K562 (cell line): ENCODE measurements around the gene SNX15. TPM values are rescaled to one million over a fixed set of nuclear protein-coding genes. Genes with fewer than 3 reads are reported as not detected.

Experiments
- ATAC-seq: fragments of 200-7000 bp; cut with Tn5 transposase; 3 replicates; pipeline ENCODE4 v1.9.1; 2020; ENCODE audit warnings: moderate library complexity
- BruUV-seq: library from RNA; stranded (reverse); fragments of 400-500 nt; replicated peaks from 2 replicates; lab custom pipeline; 2021; lab: Mats Ljungman, UMichigan
- CTCF ChIA-PET: fragments of 300-600 bp; formaldehyde crosslinking; extraction: SDS; loops from one replicate; lab custom pipeline; 2021; ENCODE audit warnings: low intra/inter-chr PET ratio; lab: Yijun Ruan, JAX
- POLR2A ChIA-PET: fragments of 300-600, 350-650 bp; sonication (Branson Sonifier 250); formaldehyde crosslinking; extraction: SDS; loops from one replicate; lab custom pipeline; 2021; ENCODE audit warnings: antibody characterized with exemption, inconsistent platforms; lab: Yijun Ruan, JAX
- DNase-seq, 4 experiments: peaks; one replicate each; pipeline versions ENCODE4 v3.0.0 to v3.0.0-alpha.2; 2011 to 2018; ENCODE audit warnings: low spot score in 3 of 4, mixed read lengths in 3 of 4; ENCODE audit errors: extremely low read depth in 1 of 4
- FAIRE-seq: peaks from 2 replicates; lab custom pipeline; 2011; peaks lifted over from hg19 to GRCh38; lab: Jason Lieb, UNC
- H2AFZ ChIP-seq: 2 replicates; pipeline ENCODE4 v1.6.0; 2011; ENCODE audit warnings: low read depth, low read length, control low read depth, inconsistent platforms
- H3K27ac ChIP-seq: fragments of 200-600 bp; 3 replicates; pipeline ENCODE4 v1.8.0; 2011; ENCODE audit warnings: low read depth, mild to moderate bottlenecking, control low read depth, inconsistent platforms, low read length, moderate library complexity, mixed read lengths; ENCODE audit errors: extremely low read depth
- H3K27me3 ChIP-seq, 2 experiments: fragments of 300-600 bp in 1 of 2; 2 replicates in 1 of 2; 3 replicates in 1 of 2; pipeline versions ENCODE4 v1.6.0 to v1.8.0; 2011; ENCODE audit warnings: inconsistent platforms in 2 of 2, low read length in 2 of 2, mild to moderate bottlenecking in 1 of 2, mixed read lengths in 1 of 2, moderate library complexity in 1 of 2; ENCODE audit not compliant: control insufficient read depth in 2 of 2, insufficient read depth in 2 of 2
- H3K36me3 ChIP-seq: fragments of 300-600 bp; 3 replicates; pipeline ENCODE4 v1.8.0; 2011; ENCODE audit warnings: mild to moderate bottlenecking, low read length, inconsistent platforms; ENCODE audit not compliant: control insufficient read depth, insufficient read depth
- H3K4me1 ChIP-seq, 2 experiments: fragments of 200-600 bp in 1 of 2; replicated peaks in 1 of 2; 2 replicates in 1 of 2; 3 replicates in 1 of 2; pipeline versions ENCODE4 v1.5.1 to v1.8.0; 2011; ENCODE audit warnings: inconsistent platforms in 2 of 2, low read length in 2 of 2, mild to moderate bottlenecking in 1 of 2, mixed read lengths in 1 of 2, moderate library complexity in 1 of 2; ENCODE audit not compliant: control insufficient read depth in 2 of 2, insufficient read depth in 2 of 2
- H3K4me2 ChIP-seq: 2 replicates; pipeline ENCODE4 v1.6.1; 2011; ENCODE audit warnings: low read length, control low read depth, inconsistent platforms, mixed read lengths; ENCODE audit not compliant: insufficient read depth
- H3K4me3 ChIP-seq: fragments of 200-600 bp; sonication (generic), shearing (Covaris generic); 2 replicates; pipeline ENCODE4 v1.5.1; 2016; ENCODE audit warnings: control low read depth, inconsistent platforms
- H3K79me2 ChIP-seq: fragments of 200-600 bp; 3 replicates; pipeline ENCODE4 v1.8.0; 2011; ENCODE audit warnings: low read length, inconsistent platforms; ENCODE audit not compliant: control insufficient read depth, insufficient read depth
- H3K9ac ChIP-seq, 2 experiments: 2 replicates each; pipeline versions ENCODE4 v1.6.0 to v1.6.1; 2011; ENCODE audit warnings: low read depth in 2 of 2, low read length in 2 of 2, control low read depth in 1 of 2, inconsistent platforms in 1 of 2, mild to moderate bottlenecking in 1 of 2, mixed read lengths in 1 of 2; ENCODE audit not compliant: insufficient read depth in 1 of 2
- H3K9me1 ChIP-seq: one replicate; pipeline ENCODE4 v1.6.0; 2011; ENCODE audit warnings: inconsistent platforms, mild to moderate bottlenecking, low read length, moderate library complexity; ENCODE audit not compliant: control insufficient read depth, insufficient read depth
- H3K9me3 ChIP-seq: replicated peaks from 2 replicates; pipeline ENCODE4 v1.5.1; 2011; ENCODE audit warnings: low read depth, low read length, inconsistent platforms; ENCODE audit not compliant: control insufficient read depth, insufficient read depth
- H4K20me1 ChIP-seq: replicated peaks from 2 replicates; pipeline ENCODE4 v1.6.1; 2011; ENCODE audit warnings: low read length, inconsistent platforms, mixed read lengths; ENCODE audit not compliant: control insufficient read depth, insufficient read depth
- CBFA2T3 ChIP-seq: fragments of 450-650 bp; IDR thresholded peaks from 2 replicates; pipeline ENCODE4 v1.6.1; 2017
- ETS1 ChIP-seq: conservative IDR thresholded peaks from 2 replicates; pipeline ENCODE4 v1.6.1; 2011; ENCODE audit warnings: low read depth, mild to moderate bottlenecking, low read length; ENCODE audit not compliant: control insufficient read depth
- FOXJ2 ChIP-seq: fragments of 200-800 bp; sonication (Bioruptor generic); IDR thresholded peaks from 2 replicates; pipeline ENCODE4 v1.6.1; 2016; ENCODE audit warnings: missing genetic modification characterization, missing compliant biosample characterization
- GATAD2A ChIP-seq: fragments of 450-650 bp; IDR thresholded peaks from 2 replicates; pipeline ENCODE4 v1.6.1; 2017
- KDM1A ChIP-seq, 2 experiments: fragments of 450-650 bp; IDR thresholded peaks; 2 replicates each; pipeline ENCODE4 v1.6.1; 2016; ENCODE audit warnings: mild to moderate bottlenecking in 2 of 2
- MEIS2 ChIP-seq: fragments of 450-650 bp; IDR thresholded peaks from 2 replicates; pipeline ENCODE4 v1.6.1; 2014; ENCODE audit warnings: mild to moderate bottlenecking; ENCODE audit not compliant: partially characterized antibody
- NR2F6 ChIP-seq: fragments of 450-650 bp; formaldehyde crosslinking; IDR thresholded peaks from 2 replicates; pipeline ENCODE4 v1.4.0; 2020; ENCODE audit warnings: mild to moderate bottlenecking
- PRMT5 ChIP-seq: sonication (generic); formaldehyde crosslinking; IDR thresholded peaks from 2 replicates; pipeline ENCODE4 v1.5.0; 2020; ENCODE audit warnings: missing genetic modification reagents
- ZBTB17 ChIP-seq: fragments of 450-650 bp; formaldehyde crosslinking; IDR thresholded peaks from 2 replicates; pipeline ENCODE4 v1.4.0; 2020; ENCODE audit warnings: mild to moderate bottlenecking
- WGBS: fragments of 100-300 bp; shearing (Covaris generic); methylation state at CpG from one replicate; pipeline ENCODE4 v1.1.6; 2016; ENCODE audit warnings: low coverage, mixed read lengths; ENCODE audit not compliant: insufficient coverage; ENCODE audit errors: missing lambda C conversion rate; 5-methylcytosine and 5-hydroxymethylcytosine counted together
- in situ Hi-C: fragments of 300-500 bp; cut with MboI; formaldehyde crosslinking; loops from 4 replicates; pipeline ENCODE4 v1.15.0; 2018; ENCODE audit warnings: inconsistent platforms, mixed read lengths
- intact Hi-C: fragments of 100-400 bp; cut with micrococcal nuclease; formaldehyde crosslinking; loops from 2 replicates; pipeline ENCODE4 v1.14.2; 2022
- polyA plus RNA-seq, 8 experiments: library from polyadenylated mRNA; depleted of rRNA in 4 of 8; stranded (reverse) in 5 of 8; unstranded in 3 of 8; fragments of >200 nt; fragmentation: Nextera tagmentation in 2 of 8; fragmentation: Illumina TruSeq in 1 of 8; extraction: Ambion mirVana in 2 of 8; extraction: Trizol in 1 of 8; gene quantifications; 2 replicates each; pipeline versions ENCODE4 v1.2.1 to v1.2.3, GENCODE V29; 2011 to 2014; ENCODE audit warnings: inconsistent platforms in 1 of 8, missing spikeins in 1 of 8
- total RNA-seq, 7 experiments: library from RNA; depleted of rRNA in 6 of 7; stranded (reverse); fragments of >200 nt in 6 of 7; fragmentation: Illumina TruSeq in 2 of 7; extraction: Trizol in 2 of 7; gene quantifications; 2 replicates each; pipeline versions ENCODE4 v1.2.1 to v1.2.3, GENCODE V29; 2011 to 2021; ENCODE audit warnings: low replicate concordance in 1 of 7
- TF ChIP-seq, protein P1 (sequence below): fragments of 450-650 bp; formaldehyde crosslinking; IDR thresholded peaks from 2 replicates; pipeline ENCODE4 v1.4.0; 2022; ENCODE audit warnings: missing genetic modification characterization
- TF ChIP-seq, protein P2 (sequence below): fragments of 450-650 bp; IDR thresholded peaks from 2 replicates; pipeline ENCODE4 v1.6.1; 2016; ENCODE audit warnings: borderline replicate concordance

SNX15 gene
- total and polyA plus RNA-seq, 9 of the 15 experiments (the other 6 are each of a cell fraction or from before 2014, with no cell fraction given), result 1.8 to 27.8 (median 15.2) TPM

- Histone ChIP-seq H3K9me3 (no peaks in the 10 kb centered on the region), H3K9me1 (no peaks in the 10 kb centered on the region), H3K4me2 (no peak overlapping the region), H3K27ac (no peak overlapping the region), H3K4me1 (peaks cover 26 to 36% of the 10 kb centered on the region in 2 experiments; a peak in 4 of 5 replicates), H3K27me3 (no peaks in the 10 kb centered on the region), H3K4me3 (no peak overlapping the region), H3K36me3 (no peaks in the 10 kb centered on the region), H4K20me1 (no peaks in the 10 kb centered on the region), H3K79me2 (no peaks in the 10 kb centered on the region), H3K9ac (no peak overlapping the region), H2AFZ (no peak overlapping the region)
- ChIA-PET CTCF (interaction anchor here (0.6 to 1.4 kb wide), 2 partner anchors 85 to 147 kb away, joined by 3 to 4 read pairs; no protein-coding TSS in a partner anchor), POLR2A (interaction anchor here (0.5 to 0.6 kb wide), 3 partner anchors 179 to 219 kb away, joined by 3 read pairs; no protein-coding TSS in a partner anchor)
- DNase-seq (no peak), FAIRE-seq (no peak), ATAC-seq (no peak)
- 76% methylated on average over 5 of the region's 7 CpGs for WGBS
- TF ChIP-seq, protein P1, sequence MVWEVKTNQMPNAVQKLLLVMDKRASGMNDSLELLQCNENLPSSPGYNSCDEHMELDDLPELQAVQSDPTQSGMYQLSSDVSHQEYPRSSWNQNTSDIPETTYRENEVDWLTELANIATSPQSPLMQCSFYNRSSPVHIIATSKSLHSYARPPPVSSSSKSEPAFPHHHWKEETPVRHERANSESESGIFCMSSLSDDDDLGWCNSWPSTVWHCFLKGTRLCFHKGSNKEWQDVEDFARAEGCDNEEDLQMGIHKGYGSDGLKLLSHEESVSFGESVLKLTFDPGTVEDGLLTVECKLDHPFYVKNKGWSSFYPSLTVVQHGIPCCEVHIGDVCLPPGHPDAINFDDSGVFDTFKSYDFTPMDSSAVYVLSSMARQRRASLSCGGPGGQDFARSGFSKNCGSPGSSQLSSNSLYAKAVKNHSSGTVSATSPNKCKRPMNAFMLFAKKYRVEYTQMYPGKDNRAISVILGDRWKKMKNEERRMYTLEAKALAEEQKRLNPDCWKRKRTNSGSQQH (CRISPR knock-in tag), result no peak
- no peak for TF ChIP-seq FOXJ2
- no TSS peak for BruUV-seq
- intact Hi-C loops, result no loop called here
- in situ Hi-C loops, result no loop called here
These were observed 32.9 kb upstream of the SNX15 start for GRCh38 chr11:64994318-64994717.

GRCh38 chr11:64996327-64996709 is 30.9 kb upstream of the SNX15 start:
- ChIA-PET POLR2A (interaction anchor here (0.6 to 2.3 kb wide), 13 partner anchors 9 to 137 kb away, joined by 3 to 14 read pairs (median 4); partner anchors contain the start of genes ARL2, MAJIN and SNX15), CTCF (interaction anchor here (1.1 to 1.3 kb wide), 2 partner anchors 99 to 148 kb away, joined by 3 to 4 read pairs; no protein-coding TSS in a partner anchor)
- peak overlapping the region; percentile 58 to 89 for H3K9ac ChIP-seq
- H3K27ac ChIP-seq, result peak overlapping the region; percentile 52
- H3K4me3 ChIP-seq, result peak overlapping the region; percentile 33
- in situ Hi-C loops (loop anchor here (5.0 kb wide), 1 partner anchor 149 kb away; no protein-coding TSS in a partner anchor), intact Hi-C loops (loop anchor here (1.0 to 2.0 kb wide), 5 partner anchors 50 to 209 kb away; partner anchors contain the start of genes ATG2A and PPP2R5B)
- H4K20me1 ChIP-seq, result no peaks in the 10 kb centered on the region
- no peaks in the 10 kb centered on the region for H3K27me3 ChIP-seq
- H2AFZ ChIP-seq, result peak overlapping the region; percentile 94
- ATAC-seq (peak; percentile 53), FAIRE-seq (peak; percentile 69), DNase-seq (peak in 1 of 4 experiments; percentile 66)
- no peaks in the 10 kb centered on the region for H3K36me3 ChIP-seq
- TSS peak; percentile 83 for BruUV-seq
- H3K4me2 ChIP-seq, result peak overlapping the region; percentile 83
- H3K4me1 ChIP-seq, result peaks cover 20 to 23% of the 10 kb centered on the region in 2 experiments; a peak in 4 of 5 replicates
- no peaks in the 10 kb centered on the region for H3K79me2 ChIP-seq
- H3K9me1 ChIP-seq, result no peaks in the 10 kb centered on the region
- WGBS, result 9% methylated on average over 9 of the region's 11 CpGs
- H3K9me3 ChIP-seq, result no peaks in the 10 kb centered on the region
- 0 out of 2 replicates have a peak, but pooled peaks have one; percentile 22 for TF ChIP-seq GATAD2A
- no peak for TF ChIP-seq NR2F6 (CRISPR knock-in tag)
- no peak for TF ChIP-seq PRMT5 (CRISPR knock-in tag)
- TF ChIP-seq ETS1, result no peak
- no peak for TF ChIP-seq MEIS2
- TF ChIP-seq KDM1A (IDR thresholded peaks at IDR 0.05), result peak in 1 of 2 experiments; percentile 12; a peak in 1 of 4 replicates
- peak; percentile 51 for TF ChIP-seq CBFA2T3
- TF ChIP-seq ZBTB17 (CRISPR knock-in tag), result no peak
- TF ChIP-seq, protein P2, sequence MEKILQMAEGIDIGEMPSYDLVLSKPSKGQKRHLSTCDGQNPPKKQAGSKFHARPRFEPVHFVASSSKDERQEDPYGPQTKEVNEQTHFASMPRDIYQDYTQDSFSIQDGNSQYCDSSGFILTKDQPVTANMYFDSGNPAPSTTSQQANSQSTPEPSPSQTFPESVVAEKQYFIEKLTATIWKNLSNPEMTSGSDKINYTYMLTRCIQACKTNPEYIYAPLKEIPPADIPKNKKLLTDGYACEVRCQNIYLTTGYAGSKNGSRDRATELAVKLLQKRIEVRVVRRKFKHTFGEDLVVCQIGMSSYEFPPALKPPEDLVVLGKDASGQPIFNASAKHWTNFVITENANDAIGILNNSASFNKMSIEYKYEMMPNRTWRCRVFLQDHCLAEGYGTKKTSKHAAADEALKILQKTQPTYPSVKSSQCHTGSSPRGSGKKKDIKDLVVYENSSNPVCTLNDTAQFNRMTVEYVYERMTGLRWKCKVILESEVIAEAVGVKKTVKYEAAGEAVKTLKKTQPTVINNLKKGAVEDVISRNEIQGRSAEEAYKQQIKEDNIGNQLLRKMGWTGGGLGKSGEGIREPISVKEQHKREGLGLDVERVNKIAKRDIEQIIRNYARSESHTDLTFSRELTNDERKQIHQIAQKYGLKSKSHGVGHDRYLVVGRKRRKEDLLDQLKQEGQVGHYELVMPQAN, result no peak; the same call in 1 of the 2 replicates
